Measurements from ENCODE around the gene UTP11.
A peak's percentile ranks its signal among the peaks of the same experiment; 100 is the strongest.
"Not testable (repeated sequence)": the region's sequence is repeated elsewhere in the genome, so short reads cannot be mapped to it uniquely, and the experiment has no call there.

Gene UTP11

GRCh38 chr1:38012363-38013226, at the start of gene UTP11:
Gene UTP11 (plus strand): TSS chr1:38012734. CDS start chr1:38012803, 69 bp downstream.
- DNase-seq: peak; percentile 93

GRCh38 chr1:37964106-37964505, 48.4 kb upstream of the UTP11 start:
- not testable (repeated sequence) for DNase-seq

GRCh38 chr1:37965301-37965700, 47.2 kb upstream of the UTP11 start:
- no peak for DNase-seq

GRCh38 chr1:37973684-37974083, 38.9 kb upstream of the UTP11 start:
- DNase-seq: not testable (repeated sequence)

GRCh38 chr1:37974567-37974966, 38.0 kb upstream of the UTP11 start:
- no peak for DNase-seq

- DNase-seq: not testable (repeated sequence)
These were observed 37.5 kb upstream of the UTP11 start for GRCh38 chr1:37975083-37975482.

- DNase-seq: no peak
These were observed 34.0 kb upstream of the UTP11 start for GRCh38 chr1:37978541-37978940.

GRCh38 chr1:37983546-37983945, 29.0 kb upstream of the UTP11 start:
- DNase-seq: no peak

- DNase-seq: no peak
These were observed 24.9 kb upstream of the UTP11 start for GRCh38 chr1:37987679-37988078.

GRCh38 chr1:37989361-37989930, 23.1 kb upstream of the UTP11 start:
- no peak for DNase-seq

GRCh38 chr1:37994886-37995566, 17.5 kb upstream of the UTP11 start:
- no peak for DNase-seq

GRCh38 chr1:37995751-37996345, 16.7 kb upstream of the UTP11 start:
- no peak for DNase-seq

- no peak for DNase-seq
These were observed 15.1 kb upstream of the UTP11 start for GRCh38 chr1:37997256-37998088.

GRCh38 chr1:37998089-37998808, 14.3 kb upstream of the UTP11 start:
- DNase-seq: no peak

- no peak for DNase-seq
These were observed 13.6 kb upstream of the UTP11 start for GRCh38 chr1:37998913-37999429.

- DNase-seq: no peak
These were observed 12.9 kb upstream of the UTP11 start for GRCh38 chr1:37999430-38000232.

- no peak for DNase-seq
These were observed 12.4 kb upstream of the UTP11 start for GRCh38 chr1:38000233-38000528.

GRCh38 chr1:38000529-38001455, 11.7 kb upstream of the UTP11 start:
- no peak for DNase-seq

All from NK-92 treated with Interleukin-12 subunit alpha and Interleukin-12 subunit beta, amount 100 ng/mL, for 24 hours (cell line).